Kidney (tissue), 14 donors: ENCODE measurements around the gene MYL12B. TPM values are rescaled to one million over a fixed set of nuclear protein-coding genes. Genes with fewer than 3 reads are reported as not detected.

Source experiments
- DNase-seq, 5 donors: peaks; one replicate each; pipeline ENCODE4 v3.0.0-alpha.2; 2013 to 2020
- FAIRE-seq: peaks from 2 replicates; lab custom pipeline; 2012; peaks lifted over from hg19 to GRCh38; lab: Jason Lieb, UNC
- H3K27ac ChIP-seq, 2 donors: one replicate each; pipeline ENCODE4 v1.7.0; 2013; ENCODE audit warnings: low read depth in 2 of 2, low read length in 2 of 2, inconsistent platforms in 1 of 2
- H3K27me3 ChIP-seq: one replicate; pipeline ENCODE4 v1.7.1; 2013; ENCODE audit warnings: low read length, inconsistent platforms; ENCODE audit not compliant: control insufficient read depth, insufficient read depth
- H3K36me3 ChIP-seq, 3 donors: one replicate each; pipeline versions ENCODE4 v1.7.0 to v1.7.1; 2013; ENCODE audit warnings: low read length in 3 of 3, control low read depth in 1 of 3, inconsistent platforms in 1 of 3; ENCODE audit not compliant: insufficient read depth in 3 of 3, control insufficient read depth in 2 of 3
- H3K4me1 ChIP-seq, 3 donors: one replicate each; pipeline versions ENCODE4 v1.7.0 to v1.7.1; 2013; ENCODE audit warnings: low read length in 3 of 3, inconsistent platforms in 1 of 3, low read depth in 1 of 3; ENCODE audit not compliant: control insufficient read depth in 2 of 3, insufficient read depth in 2 of 3
- H3K4me3 ChIP-seq, 3 donors: one replicate each; pipeline versions ENCODE4 v1.7.0 to v1.8.1; 2013; ENCODE audit warnings: low read length in 3 of 3, control low read depth in 1 of 3, inconsistent platforms in 1 of 3
- H3K9ac ChIP-seq, 3 donors: one replicate each; pipeline versions ENCODE4 v1.7.0 to v1.7.1; 2013; ENCODE audit warnings: low read length in 3 of 3, control low read depth in 1 of 3, inconsistent platforms in 1 of 3
- H3K9me3 ChIP-seq, 3 donors: one replicate each; pipeline versions ENCODE4 v1.7.0 to v1.7.1; 2013; ENCODE audit warnings: low read length in 3 of 3, control low read depth in 1 of 3, inconsistent platforms in 1 of 3; ENCODE audit not compliant: control insufficient read depth in 2 of 3, insufficient read depth in 1 of 3
- intact Hi-C: fragments of 100-400 bp; cut with DNase I; formaldehyde crosslinking; loops from one replicate; pipeline ENCODE4 v1.11.1; 2022
- polyA plus RNA-seq: library from polyadenylated mRNA; stranded (reverse); fragments of 350-450 nt; fragmentation: Illumina TruSeq; extraction: RNeasy Lipid Tissue Mini Kit (QIAGEN cat#74804); gene quantifications from one replicate; pipeline ENCODE4 v1.2.3, GENCODE V29; 2014; ENCODE audit warnings: low read depth, low replicate concordance; ENCODE audit not compliant: insufficient read depth
- total RNA-seq: library from RNA; stranded (reverse); fragmentation: NEBNext Ultra II Directional; extraction: Animal tissue kit (Norgen Biotek cat#: 25700); gene quantifications from one replicate; pipeline ENCODE4 v1.2.1, GENCODE V29; 2021
- TF ChIP-seq, protein P1 (sequence below): IDR thresholded peaks from 3 replicates; pipeline ENCODE4 v1.5.1; 2012; ENCODE audit warnings: mild to moderate bottlenecking, moderate library complexity, borderline replicate concordance; ENCODE audit not compliant: insufficient read depth; ENCODE audit errors: extremely low read depth
- donor health status: control.
- donor health status: control.
- donor health status: control.
- donor health status: control.
- donor health status: control.
- donor health status: DM: yes; HTN: yes; CAD: no.
- donor health status: Normal renal cell carcinoma (clear cell type).

The MYL12B gene
- total and polyA plus RNA-seq, 2 donors from 2014 or later = 448 to 884 TPM

- Histone ChIP-seq H3K4me3 (no peak overlapping the region), H3K9me3 (no peaks in the 10 kb centered on the region), H3K9ac (no peak overlapping the region), H3K27me3 (no peaks in the 10 kb centered on the region), H3K4me1 (no peaks in the 10 kb centered on the region), H3K27ac (no peak overlapping the region), H3K36me3 (no peaks in the 10 kb centered on the region)
- DNase-seq = no peak
- FAIRE-seq = no peak
- TF ChIP-seq, protein P1, sequence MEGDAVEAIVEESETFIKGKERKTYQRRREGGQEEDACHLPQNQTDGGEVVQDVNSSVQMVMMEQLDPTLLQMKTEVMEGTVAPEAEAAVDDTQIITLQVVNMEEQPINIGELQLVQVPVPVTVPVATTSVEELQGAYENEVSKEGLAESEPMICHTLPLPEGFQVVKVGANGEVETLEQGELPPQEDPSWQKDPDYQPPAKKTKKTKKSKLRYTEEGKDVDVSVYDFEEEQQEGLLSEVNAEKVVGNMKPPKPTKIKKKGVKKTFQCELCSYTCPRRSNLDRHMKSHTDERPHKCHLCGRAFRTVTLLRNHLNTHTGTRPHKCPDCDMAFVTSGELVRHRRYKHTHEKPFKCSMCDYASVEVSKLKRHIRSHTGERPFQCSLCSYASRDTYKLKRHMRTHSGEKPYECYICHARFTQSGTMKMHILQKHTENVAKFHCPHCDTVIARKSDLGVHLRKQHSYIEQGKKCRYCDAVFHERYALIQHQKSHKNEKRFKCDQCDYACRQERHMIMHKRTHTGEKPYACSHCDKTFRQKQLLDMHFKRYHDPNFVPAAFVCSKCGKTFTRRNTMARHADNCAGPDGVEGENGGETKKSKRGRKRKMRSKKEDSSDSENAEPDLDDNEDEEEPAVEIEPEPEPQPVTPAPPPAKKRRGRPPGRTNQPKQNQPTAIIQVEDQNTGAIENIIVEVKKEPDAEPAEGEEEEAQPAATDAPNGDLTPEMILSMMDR = no peak
- intact Hi-C loops = no loop called here
Measured at GRCh38 chr18:3304832-3305231, 42.9 kb downstream of the MYL12B start.

DNA sequence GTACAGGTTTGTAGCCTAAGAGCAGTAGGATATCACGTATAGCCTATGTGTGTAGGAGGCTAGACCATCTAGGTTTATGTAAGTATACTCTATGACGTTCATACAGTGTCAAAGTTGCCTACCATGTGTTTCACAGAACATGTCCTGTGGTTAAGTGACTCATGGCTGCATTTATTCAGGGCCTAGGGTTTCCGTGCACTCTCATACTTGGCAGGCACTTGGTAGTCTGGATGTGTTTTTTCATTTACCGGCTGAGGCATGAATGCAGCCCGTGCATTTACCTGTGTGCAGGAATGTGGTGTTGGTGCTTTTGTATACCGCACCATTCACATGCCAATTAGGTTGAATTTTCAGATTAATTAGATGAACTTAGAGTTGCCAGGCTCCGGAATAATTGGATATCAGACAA lies 43.4 kb downstream of the MYL12B start:
- intact Hi-C loops = no loop called here
- H3K27me3 ChIP-seq = no peaks in the 10 kb centered on the region
- no peak overlapping the region for H3K9ac ChIP-seq
- H3K9me3 ChIP-seq = no peaks in the 10 kb centered on the region
- no peaks in the 10 kb centered on the region for H3K36me3 ChIP-seq
- TF ChIP-seq, protein P1 = no peak
- DNase-seq = no peak
- H3K4me1 ChIP-seq = no peaks in the 10 kb centered on the region
- no peak for FAIRE-seq
- no peak overlapping the region for H3K4me3 ChIP-seq
- H3K27ac ChIP-seq = no peak overlapping the region

- no peaks in the 10 kb centered on the region for H3K36me3 ChIP-seq
- no peak for FAIRE-seq
- H3K27ac ChIP-seq = no peak overlapping the region
- H3K9me3 ChIP-seq = no peaks in the 10 kb centered on the region
- TF ChIP-seq, protein P1 = no peak
- DNase-seq = no peak
- H3K4me3 ChIP-seq = no peak overlapping the region
- H3K27me3 ChIP-seq = no peaks in the 10 kb centered on the region
- no peaks in the 10 kb centered on the region for H3K4me1 ChIP-seq
- intact Hi-C loops = no loop called here
- no peak overlapping the region for H3K9ac ChIP-seq
Measured at GRCh38 chr18:3305933-3306332, 44.0 kb downstream of the MYL12B start.

DNA sequence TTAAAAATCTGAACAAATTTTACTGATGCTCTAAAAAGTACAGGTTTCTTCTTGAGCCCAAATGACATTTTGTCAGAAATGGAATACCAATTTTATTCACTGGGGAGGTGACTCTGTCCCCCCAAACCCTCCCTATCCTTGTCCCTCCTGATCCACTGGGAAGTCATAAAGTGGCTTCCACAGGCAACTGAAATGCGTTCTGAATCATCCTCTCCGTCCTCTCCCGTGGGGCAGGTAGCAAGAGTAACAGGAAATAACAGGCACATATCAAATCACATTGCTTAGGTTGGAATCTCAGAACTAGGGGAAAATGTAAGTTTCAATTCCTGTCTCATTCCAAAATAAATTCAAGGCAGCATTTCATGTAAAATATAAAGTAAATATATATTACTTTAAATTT lies 44.5 kb downstream of the MYL12B start:
- H3K27me3 ChIP-seq = no peaks in the 10 kb centered on the region
- no peaks in the 10 kb centered on the region for H3K36me3 ChIP-seq
- no peaks in the 10 kb centered on the region for H3K9me3 ChIP-seq
- FAIRE-seq (no peak), DNase-seq (no peak)
- intact Hi-C loops = no loop called here
- no peak overlapping the region for H3K4me3 ChIP-seq
- H3K27ac ChIP-seq = no peak overlapping the region
- no peak overlapping the region for H3K9ac ChIP-seq
- H3K4me1 ChIP-seq = no peaks in the 10 kb centered on the region
- TF ChIP-seq, protein P1 = no peak
